Stimulated activated CD8-positive, alpha-beta memory T cell treated with anti-CD3 and anti-CD28 coated beads, Interleukin-2, amount 100 ng/mL, for 48 hours (primary cell): Measurements from ENCODE around the gene MBD3L3.
"Not testable (repeated sequence)": the region's sequence is repeated elsewhere in the genome, so short reads cannot be mapped to it uniquely, and the experiment has no call there.

Experiments used
- DNase-seq, 2 donors: peaks; one replicate each; pipeline ENCODE4 v3.0.0-alpha.2; 2020; ENCODE audit warnings: low read depth in 2 of 2

Gene MBD3L3

DNA sequence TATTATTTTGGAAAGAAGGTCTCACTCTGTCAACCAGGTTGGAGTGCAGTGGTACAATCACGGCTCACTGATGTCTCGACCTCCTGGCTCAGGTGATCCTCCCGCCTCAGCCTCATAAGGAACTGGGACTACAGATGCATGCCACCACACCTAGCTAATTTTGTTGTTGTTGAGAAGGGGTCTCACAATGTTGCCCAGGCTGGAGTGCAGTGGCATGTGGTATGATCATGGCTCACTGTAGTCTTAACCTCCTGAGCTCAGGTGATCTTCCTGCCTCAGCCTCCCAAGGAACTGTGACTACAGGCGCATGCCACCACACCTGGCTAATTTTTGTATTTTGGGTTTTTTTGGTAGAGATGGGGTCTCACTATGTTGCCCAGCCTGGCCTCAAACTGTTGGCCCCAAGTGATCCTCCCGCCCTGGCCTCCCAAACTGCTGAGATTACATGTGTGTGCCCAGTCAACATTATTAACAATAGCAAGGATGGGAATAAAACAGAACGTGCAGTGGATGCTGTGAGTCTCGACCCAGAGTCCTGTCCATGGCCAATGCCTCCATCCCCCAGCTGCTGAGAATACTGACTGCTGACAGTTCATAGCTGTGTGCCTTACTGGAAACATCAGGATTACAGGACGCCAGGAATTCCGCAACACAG lies 5.4 kb upstream of the MBD3L3 start:
- no peak for DNase-seq

DNA sequence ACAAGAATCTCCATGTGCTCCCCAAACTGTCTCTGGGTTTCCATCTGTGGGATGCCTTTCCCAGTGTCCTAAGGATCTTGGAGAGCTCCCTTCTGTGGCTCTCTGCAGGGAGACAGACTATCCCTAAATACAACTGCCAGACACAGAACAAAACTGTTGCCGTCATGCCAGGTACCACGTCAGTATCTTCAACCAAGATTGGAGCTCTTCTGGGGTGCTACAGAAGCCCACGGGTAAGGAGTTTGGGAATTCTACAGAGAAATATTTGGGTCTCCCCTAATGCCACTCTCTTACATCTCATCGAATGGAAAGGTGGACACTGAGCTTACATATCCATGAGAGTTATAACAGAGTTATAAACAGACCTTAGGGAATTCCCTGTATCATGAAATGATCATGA lies 4.9 kb upstream of the MBD3L3 start:
- no peak for DNase-seq

DNA sequence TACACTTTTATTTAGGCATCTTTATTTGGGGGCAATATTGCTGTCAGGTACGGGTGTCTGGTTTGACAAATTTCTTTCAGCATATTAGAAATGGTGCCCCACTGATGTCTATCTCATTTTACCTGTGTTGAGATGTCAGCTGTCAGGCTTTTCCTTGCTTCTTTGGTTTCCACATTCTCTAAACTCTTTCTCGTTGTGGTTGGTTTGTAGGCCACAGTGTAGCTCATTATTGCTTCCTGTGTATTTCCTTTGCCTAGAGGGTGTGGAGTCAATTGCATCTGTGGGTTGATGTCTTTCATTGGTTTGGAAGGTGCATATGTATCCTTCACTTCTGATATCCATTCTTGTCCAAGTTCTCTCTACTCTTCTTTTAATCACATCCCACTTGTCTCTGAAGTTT lies 1.5 kb upstream of the MBD3L3 start:
- not testable (repeated sequence) for DNase-seq

DNA sequence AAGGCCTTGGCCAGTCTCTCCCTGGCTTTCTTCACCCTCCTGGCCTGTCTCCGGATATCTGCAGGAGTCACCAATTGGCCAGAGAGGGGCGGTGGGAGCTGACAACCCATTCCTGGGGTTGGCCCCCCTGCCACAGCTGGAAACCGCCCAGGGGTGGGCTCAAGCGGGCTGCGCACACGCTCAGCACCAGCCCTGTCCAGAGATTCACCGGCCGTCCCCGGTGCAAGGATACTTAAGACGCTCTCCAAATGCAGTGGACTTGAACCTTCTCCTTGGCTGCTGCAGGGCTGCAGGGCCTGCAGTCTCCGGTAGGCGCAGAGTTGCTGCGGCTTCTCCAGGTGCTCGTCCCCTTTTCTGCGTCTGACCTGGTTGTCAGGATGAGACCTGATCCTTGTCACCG lies 2.1 kb downstream of the MBD3L3 start:
- DNase-seq, result not testable (repeated sequence)

DNA sequence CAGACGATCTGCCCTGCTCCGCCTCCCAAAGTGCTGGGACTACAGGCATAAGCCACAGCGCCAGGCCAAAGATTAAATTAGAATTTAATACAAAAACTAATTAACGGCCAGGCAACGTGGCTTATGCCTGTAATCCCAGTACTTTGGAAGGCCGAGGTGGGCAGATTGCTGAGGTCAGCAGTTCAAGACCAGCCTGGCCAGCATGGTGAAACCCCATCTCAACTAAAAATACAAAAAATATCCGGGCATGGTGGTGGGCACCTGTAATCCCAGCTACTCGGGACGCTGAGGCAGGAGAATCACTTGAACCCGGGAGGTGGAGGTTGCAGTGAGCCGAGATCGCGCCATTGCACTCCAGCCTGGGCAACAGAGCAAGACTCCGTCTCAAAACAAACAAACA lies 2.8 kb downstream of the MBD3L3 start:
- DNase-seq, result not testable (repeated sequence)

DNA sequence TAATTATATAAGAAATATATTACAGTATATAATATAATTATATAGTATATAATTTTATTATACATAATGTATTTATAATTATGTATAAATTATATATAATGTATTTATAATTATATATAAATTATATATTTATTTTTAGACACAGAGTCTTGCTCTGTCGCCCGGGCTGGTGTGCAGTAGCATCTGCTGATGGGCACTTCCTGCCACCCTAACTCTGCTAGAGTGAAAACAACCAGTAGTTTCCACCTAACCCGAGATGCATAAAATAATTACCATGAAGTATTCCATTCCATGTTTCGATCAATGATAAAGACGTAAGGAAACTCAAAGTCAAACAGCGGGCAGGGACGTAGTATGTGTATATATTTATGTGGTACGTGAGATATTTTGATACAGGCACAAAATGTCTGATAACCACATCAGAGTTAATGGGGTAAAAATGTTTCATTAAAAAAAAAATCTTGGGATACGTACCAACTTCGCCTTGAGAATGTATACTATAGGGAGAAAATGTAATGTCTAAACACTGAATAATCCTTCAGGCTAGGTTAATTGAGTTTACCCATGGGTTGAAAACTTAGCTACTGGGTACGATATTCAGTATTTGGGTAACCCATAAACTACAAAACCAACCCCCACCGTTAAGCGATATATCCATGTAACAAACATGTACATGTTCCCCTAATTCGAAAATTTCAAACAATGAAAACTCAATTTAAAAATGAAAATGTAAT lies 3.7 kb downstream of the MBD3L3 start:
- DNase-seq, result not testable (repeated sequence)

DNA sequence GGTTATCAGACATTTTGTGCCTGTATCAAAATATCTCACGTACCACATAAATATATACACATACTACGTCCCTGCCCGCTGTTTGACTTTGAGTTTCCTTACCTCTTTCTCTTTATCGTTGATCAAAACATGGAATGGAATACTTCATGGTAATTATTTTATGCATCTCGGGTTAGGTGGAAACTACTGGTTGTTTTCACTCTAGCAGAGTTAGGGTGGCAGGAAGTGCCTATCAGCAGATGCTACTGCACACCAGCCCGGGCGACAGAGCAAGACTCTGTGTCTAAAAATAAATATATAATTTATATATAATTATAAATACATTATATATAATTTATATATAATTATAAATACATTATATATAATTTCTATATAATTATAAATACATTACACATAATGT lies 5.6 kb downstream of the MBD3L3 start:
- DNase-seq, result not testable (repeated sequence)

DNA sequence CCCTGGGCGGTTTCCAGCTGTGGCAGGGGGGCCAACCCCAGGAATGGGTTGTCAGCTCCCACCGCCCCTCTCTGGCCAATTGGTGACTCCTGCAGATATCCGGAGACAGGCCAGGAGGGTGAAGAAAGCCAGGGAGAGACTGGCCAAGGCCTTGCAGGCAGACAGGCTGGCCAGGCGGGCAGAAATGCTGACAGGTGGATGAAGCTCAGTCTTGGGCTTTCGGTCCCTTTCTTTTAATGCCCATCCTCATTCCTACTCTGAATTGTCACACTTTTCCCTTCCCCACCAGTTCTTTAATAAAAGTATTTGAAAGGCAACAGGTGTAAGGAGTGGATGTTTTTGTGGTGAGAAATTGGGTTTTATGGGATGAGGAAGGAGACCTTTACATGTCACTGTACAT lies 7.1 kb downstream of the MBD3L3 start:
- DNase-seq, result not testable (repeated sequence)

DNA sequence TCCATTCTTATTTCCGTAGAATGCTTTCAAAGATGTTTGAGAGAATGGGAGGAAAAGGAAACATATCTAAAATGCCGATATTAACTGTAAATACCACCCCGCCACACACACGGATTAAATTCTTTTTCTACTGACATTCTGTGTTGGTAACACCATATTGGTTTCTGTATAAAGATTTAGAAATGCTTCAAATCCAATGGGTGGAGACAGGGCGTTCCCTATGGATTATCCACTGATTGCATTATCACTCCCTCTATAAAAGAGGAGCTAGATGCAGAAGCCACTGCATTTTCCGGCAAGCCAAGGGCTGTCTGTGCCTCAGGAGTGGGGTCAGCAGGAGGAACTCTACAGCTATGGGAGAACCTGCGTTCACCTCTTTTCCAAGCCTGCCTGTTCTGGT lies 9.5 kb downstream of the MBD3L3 start, which contains the start of gene MBD3L2:
Gene MBD3L2, plus strand, starts transcription at position 301 of the 400 bp plus-strand sequence. Its CDS starts 53 bp downstream, at position 354.
- DNase-seq, result not testable (repeated sequence)

DNA sequence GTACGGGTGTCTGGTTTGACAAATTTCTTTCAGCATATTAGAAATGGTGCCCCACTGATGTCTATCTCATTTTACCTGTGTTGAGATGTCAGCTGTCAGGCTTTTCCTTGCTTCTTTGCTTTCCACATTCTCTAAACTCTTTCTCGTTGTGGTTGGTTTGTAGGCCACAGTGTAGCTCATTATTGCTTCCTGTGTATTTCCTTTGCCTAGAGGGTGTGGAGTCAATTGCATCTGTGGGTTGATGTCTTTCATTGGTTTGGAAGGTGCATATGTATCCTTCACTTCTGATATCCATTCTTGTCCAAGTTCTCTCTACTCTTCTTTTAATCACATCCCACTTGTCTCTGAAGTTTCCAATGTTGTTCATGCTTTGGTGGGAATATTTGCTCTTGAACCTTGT lies 16.9 kb downstream of the MBD3L3 start:
- not testable (repeated sequence) for DNase-seq

DNA sequence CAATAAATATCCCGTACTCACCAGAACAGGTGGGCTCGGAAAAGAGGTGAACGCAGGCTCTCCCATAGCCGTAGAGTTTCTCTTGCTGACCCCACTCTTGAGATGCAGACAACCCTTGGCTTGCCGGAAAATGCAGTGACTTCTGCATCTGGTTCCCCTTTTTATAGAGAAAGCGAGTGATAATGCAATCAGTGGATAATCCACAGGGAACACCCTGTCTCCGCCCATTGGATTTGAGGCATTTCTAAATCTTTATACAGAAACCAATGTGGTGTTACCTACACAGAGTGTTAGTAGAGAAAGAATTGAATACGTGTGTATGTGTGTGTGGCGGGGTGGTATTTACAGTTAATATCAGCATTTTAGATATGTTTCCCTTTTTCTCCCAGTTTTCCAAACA lies 18.4 kb downstream of the MBD3L3 start, which contains the start of gene MBD3L4:
Gene MBD3L4, minus strand, starts transcription at position 101 of the 400 bp plus-strand sequence. Its CDS starts 35 bp downstream, at position 66.
- not testable (repeated sequence) for DNase-seq

DNA sequence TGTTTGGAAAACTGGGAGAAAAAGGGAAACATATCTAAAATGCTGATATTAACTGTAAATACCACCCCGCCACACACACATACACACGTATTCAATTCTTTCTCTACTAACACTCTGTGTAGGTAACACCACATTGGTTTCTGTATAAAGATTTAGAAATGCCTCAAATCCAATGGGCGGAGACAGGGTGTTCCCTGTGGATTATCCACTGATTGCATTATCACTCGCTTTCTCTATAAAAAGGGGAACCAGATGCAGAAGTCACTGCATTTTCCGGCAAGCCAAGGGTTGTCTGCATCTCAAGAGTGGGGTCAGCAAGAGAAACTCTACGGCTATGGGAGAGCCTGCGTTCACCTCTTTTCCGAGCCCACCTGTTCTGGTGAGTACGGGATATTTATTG lies 28.2 kb downstream of the MBD3L3 start, which contains the start of gene MBD3L5:
Gene MBD3L5, plus strand, starts transcription at position 301 of the 400 bp plus-strand sequence. Its CDS starts 34 bp downstream, at position 335.
- DNase-seq, result not testable (repeated sequence)

DNA sequence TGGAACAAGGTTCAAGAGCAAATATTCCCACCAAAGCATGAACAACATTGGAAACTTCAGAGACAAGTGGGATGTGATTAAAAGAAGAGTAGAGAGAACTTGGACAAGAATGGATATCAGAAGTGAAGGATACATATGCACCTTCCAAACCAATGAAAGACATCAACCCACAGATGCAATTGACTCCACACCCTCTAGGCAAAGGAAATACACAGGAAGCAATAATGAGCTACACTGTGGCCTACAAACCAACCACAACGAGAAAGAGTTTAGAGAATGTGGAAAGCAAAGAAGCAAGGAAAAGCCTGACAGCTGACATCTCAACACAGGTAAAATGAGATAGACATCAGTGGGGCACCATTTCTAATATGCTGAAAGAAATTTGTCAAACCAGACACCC lies 29.7 kb downstream of the MBD3L3 start:
- not testable (repeated sequence) for DNase-seq

DNA sequence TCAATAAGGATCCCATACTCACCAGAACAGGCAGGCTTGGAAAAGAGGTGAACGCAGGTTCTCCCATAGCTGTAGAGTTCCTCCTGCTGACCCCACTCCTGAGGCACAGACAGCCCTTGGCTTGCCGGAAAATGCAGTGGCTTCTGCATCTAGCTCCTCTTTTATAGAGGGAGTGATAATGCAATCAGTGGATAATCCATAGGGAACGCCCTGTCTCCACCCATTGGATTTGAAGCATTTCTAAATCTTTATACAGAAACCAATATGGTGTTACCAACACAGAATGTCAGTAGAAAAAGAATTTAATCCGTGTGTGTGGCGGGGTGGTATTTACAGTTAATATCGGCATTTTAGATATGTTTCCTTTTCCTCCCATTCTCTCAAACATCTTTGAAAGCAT lies 37.1 kb downstream of the MBD3L3 start, which contains the start of gene MBD3L2B:
Gene MBD3L2B, minus strand, starts transcription at position 101 of the 400 bp plus-strand sequence. Its CDS starts 34 bp downstream, at position 67.
- not testable (repeated sequence) for DNase-seq

DNA sequence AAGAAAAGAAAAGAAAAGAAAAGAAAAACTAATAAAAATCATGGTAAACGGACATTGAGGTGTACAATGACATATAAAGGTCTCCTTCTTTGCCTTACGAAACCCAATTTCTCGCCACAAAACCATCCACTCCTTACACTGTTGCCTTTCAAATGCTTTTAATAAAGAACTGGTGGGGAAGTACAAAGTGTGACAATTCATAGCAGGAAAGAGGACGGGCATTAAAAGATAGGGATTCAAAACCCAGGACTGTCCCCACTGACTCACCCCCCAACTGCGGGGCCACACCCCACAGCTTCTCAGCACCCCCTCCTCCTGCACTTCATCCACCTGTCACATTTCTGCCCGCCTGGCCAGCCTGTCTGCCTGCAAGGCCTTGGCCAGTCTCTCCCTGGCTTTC lies 39.6 kb downstream of the MBD3L3 start:
- DNase-seq, result no peak

DNA sequence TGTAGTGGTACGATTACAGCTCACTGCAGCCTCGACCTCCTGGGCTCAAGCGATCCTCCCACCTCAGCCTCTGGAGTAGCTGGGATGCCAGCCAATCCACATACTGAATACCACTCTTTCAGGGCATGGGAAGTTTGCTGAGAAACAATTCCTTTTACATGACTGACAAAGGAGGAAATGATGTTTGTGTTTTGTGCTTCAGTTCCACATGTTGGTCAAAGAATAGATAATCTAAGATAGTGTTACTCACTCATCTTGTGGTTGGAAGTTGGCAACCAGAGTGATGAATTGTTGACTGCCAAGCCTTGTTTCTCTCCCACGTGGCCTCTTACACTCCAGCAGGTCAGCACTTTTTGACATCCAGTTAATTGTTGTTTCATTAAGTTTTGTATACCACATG lies 44.8 kb downstream of the MBD3L3 start:
- DNase-seq, result no peak

DNA sequence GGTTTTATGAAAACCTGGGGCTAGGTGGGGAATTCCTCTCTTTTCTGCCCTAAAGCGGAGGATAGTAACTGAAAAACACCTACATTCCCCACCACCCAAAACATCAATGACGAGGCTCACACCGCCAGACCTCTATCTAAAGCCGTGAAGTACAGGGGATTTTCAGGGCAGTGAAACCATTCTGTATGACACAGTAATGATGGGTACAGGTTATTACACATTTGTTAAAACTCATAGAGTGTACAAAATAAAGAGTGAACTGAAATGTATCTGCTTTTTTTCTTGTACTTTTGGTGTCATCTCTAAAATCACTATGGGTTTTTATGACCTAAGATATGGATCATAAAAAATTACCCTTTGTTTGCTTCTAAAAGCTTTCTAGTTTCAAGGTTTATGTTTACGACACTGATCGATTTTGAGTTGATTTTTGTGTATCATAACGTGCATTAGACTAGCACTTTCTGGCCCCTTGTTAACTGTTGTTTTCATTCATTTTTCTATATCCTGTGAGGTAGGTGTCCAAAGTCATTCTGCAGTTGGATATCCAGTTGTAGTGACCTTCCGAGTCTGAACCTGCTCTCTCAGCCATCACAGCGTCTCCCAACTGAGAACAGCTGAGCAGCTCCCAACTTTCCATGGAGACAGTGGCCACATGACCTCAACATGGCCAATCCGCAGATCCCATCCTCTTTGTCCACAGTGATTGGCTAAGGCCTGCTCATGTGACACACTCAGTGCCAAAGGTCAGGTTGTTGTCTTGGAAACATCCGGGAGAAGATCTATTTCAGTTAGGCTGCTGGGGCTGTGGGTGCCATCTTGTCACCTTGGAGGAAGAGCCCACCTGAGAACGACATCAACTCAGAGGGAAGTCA lies 47.5 kb downstream of the MBD3L3 start:
- no peak for DNase-seq

DNA sequence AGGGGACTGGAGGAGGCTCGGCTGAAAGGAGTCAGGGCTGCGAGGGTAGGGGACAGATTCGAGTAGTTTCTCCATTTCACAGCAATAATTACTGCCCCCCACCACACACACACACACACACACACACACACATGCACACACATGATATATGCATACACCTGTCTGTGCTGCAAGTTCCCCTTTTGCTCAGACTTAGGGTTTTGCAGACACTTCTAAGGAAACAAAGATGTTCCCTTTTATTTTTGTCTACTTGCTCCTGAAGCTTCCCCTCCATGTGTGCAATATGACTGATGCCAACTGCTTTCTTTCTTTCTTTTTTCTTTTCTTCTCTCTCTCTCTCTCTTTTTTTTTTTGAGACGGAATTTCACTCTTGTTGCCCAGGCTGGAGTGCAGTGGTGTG lies 50.6 kb downstream of the MBD3L3 start:
- no peak for DNase-seq
